OCI-LY3 (cell line): ENCODE results near the gene TDP1.
"Not testable (repeated sequence)": the region's sequence is repeated elsewhere in the genome, so short reads cannot be mapped to it uniquely, and the experiment has no call there.

Experiments
- H2AFZ ChIP-seq: fragments of 200-600, 300-600 bp; shearing (Covaris generic); 2 replicates; pipeline ENCODE4 v1.6.0; 2014; ENCODE audit warnings: antibody characterized with exemption, low read depth, low read length
- H3K27ac ChIP-seq: fragments of 200-600, 300-600 bp; sonication (generic); 2 replicates; pipeline ENCODE4 v1.5.1; 2014; ENCODE audit warnings: mild to moderate bottlenecking, low read length, moderate library complexity, mixed read lengths
- H3K27me3 ChIP-seq: fragments of 200-600, 300-600 bp; sonication (generic); 2 replicates; pipeline ENCODE4 v1.6.1; 2014; ENCODE audit warnings: low read depth, low read length, mixed read lengths
- H3K36me3 ChIP-seq: fragments of 200-600, 300-600 bp; sonication (generic); replicated peaks from 2 replicates; pipeline ENCODE3; 2014; ENCODE audit warnings: low read depth, low read length, mixed read lengths
- H3K4me1 ChIP-seq: fragments of 300-600, 200-600 bp; sonication (generic); 2 replicates; pipeline ENCODE4 v1.6.1; 2014; ENCODE audit warnings: low read length, mixed read lengths
- H3K4me2 ChIP-seq: fragments of 200-600, 300-600 bp; sonication (generic); 2 replicates; pipeline ENCODE4 v1.6.1; 2014; ENCODE audit warnings: low read length, mixed read lengths
- H3K4me3 ChIP-seq: fragments of 300-600, 200-600 bp; sonication (generic); 2 replicates; pipeline ENCODE4 v1.5.1; 2014; ENCODE audit warnings: antibody characterized with exemption, mild to moderate bottlenecking, low read length, moderate library complexity
- H3K79me2 ChIP-seq: fragments of 300-600, 200-600 bp; shearing (Covaris generic); 2 replicates; pipeline ENCODE4 v1.6.1; 2014; ENCODE audit warnings: mild to moderate bottlenecking, low read length, mixed read lengths
- H3K9ac ChIP-seq: fragments of 300-600, 200-600 bp; shearing (Covaris generic); 2 replicates; pipeline ENCODE4 v1.6.0; 2014; ENCODE audit warnings: mild to moderate bottlenecking, low read length, moderate library complexity
- H3K9me3 ChIP-seq: fragments of 200-600, 300-600 bp; shearing (Covaris generic); 2 replicates; pipeline ENCODE4 v1.6.1; 2014; ENCODE audit warnings: low read length, mixed read lengths; ENCODE audit not compliant: insufficient read depth
- H4K20me1 ChIP-seq: fragments of 200-600, 300-600 bp; sonication (generic); 2 replicates; pipeline ENCODE4 v1.6.1; 2016; ENCODE audit warnings: low read length, mixed read lengths; ENCODE audit not compliant: insufficient read depth
- EZH2phosphoT487 ChIP-seq: fragments of 200-600 bp; shearing (Covaris generic); IDR thresholded peaks from 2 replicates; pipeline ENCODE4 v1.6.1; 2018; ENCODE audit warnings: antibody characterized with exemption, mixed run types, low read depth
- TF ChIP-seq, protein P1 (sequence below): fragments of 200-600, 300-600 bp; sonication (generic); IDR thresholded peaks from 2 replicates; pipeline ENCODE4 v1.5.1; 2014; ENCODE audit warnings: antibody characterized with exemption, low read length, low read depth

The TDP1 gene

DNA sequence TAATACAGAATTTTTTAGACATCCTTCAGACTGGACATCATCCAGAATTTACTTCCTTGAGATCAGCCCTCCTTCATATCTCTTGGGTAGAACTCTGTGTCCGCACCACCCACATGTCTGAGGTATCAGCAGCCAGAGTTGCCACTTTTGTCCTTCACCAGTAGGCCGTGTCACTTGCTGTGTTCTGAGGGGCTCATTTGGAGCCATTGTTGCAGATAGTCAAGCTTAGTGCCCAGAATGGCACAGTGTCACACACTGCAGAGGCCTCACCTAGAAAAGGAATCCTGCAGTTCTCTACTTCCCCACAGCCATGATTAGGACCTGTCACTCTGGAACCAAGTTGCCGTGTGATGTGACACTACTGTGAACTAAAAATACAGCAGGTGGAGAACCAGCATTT, 69.2 kb downstream of the TDP1 start:
- Histone ChIP-seq H2AFZ (no peak overlapping the region), H3K79me2 (no peaks in the 10 kb centered on the region), H3K9me3 (no peaks in the 10 kb centered on the region), H3K27me3 (no peaks in the 10 kb centered on the region), H4K20me1 (no peaks in the 10 kb centered on the region), H3K27ac (no peak overlapping the region), H3K4me1 (no peaks in the 10 kb centered on the region), H3K9ac (no peak overlapping the region), H3K36me3 (peaks cover 58% of the 10 kb centered on the region), H3K4me2 (no peak overlapping the region), H3K4me3 (no peak overlapping the region)
- no peak for TF ChIP-seq EZH2phosphoT487
- TF ChIP-seq, protein P1, sequence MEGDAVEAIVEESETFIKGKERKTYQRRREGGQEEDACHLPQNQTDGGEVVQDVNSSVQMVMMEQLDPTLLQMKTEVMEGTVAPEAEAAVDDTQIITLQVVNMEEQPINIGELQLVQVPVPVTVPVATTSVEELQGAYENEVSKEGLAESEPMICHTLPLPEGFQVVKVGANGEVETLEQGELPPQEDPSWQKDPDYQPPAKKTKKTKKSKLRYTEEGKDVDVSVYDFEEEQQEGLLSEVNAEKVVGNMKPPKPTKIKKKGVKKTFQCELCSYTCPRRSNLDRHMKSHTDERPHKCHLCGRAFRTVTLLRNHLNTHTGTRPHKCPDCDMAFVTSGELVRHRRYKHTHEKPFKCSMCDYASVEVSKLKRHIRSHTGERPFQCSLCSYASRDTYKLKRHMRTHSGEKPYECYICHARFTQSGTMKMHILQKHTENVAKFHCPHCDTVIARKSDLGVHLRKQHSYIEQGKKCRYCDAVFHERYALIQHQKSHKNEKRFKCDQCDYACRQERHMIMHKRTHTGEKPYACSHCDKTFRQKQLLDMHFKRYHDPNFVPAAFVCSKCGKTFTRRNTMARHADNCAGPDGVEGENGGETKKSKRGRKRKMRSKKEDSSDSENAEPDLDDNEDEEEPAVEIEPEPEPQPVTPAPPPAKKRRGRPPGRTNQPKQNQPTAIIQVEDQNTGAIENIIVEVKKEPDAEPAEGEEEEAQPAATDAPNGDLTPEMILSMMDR, result no peak

DNA sequence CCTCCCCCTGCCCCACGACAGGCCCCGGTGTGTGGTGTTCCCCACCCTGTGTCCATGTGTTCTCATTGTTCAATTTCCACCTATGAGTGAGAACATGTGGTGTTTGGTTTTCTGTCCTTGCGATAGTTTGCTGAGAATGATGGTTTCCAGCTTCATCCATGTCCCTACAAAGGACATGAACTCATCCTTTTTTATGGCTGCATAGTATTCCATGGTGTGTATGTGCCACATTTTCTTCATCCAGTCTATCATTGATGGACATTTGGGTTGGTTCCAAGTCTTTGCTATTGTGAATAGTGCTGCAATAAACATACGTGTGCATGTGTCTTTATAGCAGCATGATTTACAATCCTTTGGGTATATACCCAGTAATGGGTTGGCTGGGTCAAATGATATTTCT, 70.9 kb downstream of the TDP1 start:
- H3K79me2 ChIP-seq, H3K27me3 ChIP-seq, H3K4me1 ChIP-seq, H3K9me3 ChIP-seq, H3K4me3 ChIP-seq, H2AFZ ChIP-seq, H3K9ac ChIP-seq, H4K20me1 ChIP-seq, H3K4me2 ChIP-seq, H3K27ac ChIP-seq: not testable (repeated sequence)
- peaks cover 65% of the 10 kb centered on the region for H3K36me3 ChIP-seq

DNA sequence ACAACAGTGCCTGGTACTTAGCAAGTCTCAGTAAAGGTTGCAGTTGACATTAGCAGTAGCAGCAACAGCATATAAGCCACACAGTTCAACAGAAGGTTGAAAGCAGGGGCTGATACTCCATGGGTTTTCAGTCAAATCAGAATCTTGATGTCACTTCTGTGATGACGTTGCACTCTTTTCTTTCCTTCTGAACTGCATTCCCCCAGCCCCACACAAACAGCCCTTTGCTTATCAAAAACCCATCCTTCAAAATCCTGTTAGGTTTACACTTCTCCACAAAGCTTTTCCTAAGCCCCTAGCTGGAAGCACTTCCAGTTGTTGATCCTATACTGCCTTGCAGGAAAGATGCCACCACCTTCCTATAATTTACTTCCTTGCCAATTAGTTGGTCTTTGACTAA, 72.1 kb downstream of the TDP1 start:
- Histone ChIP-seq H3K36me3 (peaks cover 64% of the 10 kb centered on the region), H3K4me2 (no peak overlapping the region)
- TF ChIP-seq, protein P1, result no peak
- no peak for TF ChIP-seq EZH2phosphoT487

DNA sequence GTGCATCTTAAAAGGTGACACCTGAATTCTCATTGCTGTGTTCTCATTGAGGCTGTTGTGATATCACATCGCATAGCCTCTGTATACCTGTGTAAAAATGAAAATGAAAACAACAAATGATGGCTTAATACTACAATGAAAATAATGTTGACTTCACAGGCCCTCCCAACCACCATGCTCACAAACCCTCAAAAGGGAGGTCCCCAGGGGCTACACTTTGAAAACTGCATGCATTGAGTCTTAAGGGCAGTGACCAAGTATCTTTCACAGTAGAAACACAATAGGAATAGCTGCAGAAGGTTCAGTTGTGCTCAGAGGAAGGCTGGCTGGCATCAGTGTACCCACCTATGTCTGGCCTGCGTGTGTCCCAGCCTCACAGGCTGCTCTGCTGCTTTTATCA, 78.4 kb downstream of the TDP1 start:
- Histone ChIP-seq H3K27ac (no peak overlapping the region; the same call in 1 of the 2 replicates), H3K9me3 (no peaks in the 10 kb centered on the region), H3K9ac (no peak overlapping the region), H3K4me3 (no peak overlapping the region), H3K4me1 (peaks cover 19% of the 10 kb centered on the region), H3K4me2 (no peak overlapping the region), H3K79me2 (no peaks in the 10 kb centered on the region), H2AFZ (no peak overlapping the region), H3K27me3 (no peaks in the 10 kb centered on the region), H4K20me1 (no peaks in the 10 kb centered on the region), H3K36me3 (peaks cover 56% of the 10 kb centered on the region)
- no peak for TF ChIP-seq EZH2phosphoT487
- TF ChIP-seq, protein P1, result no peak

More for the DNA sequence above, 72.1 kb downstream of the TDP1 start:
- Histone ChIP-seq H3K9me3 (no peaks in the 10 kb centered on the region), H3K4me3 (no peak overlapping the region), H3K79me2 (no peaks in the 10 kb centered on the region), H2AFZ (no peak overlapping the region), H3K4me1 (no peaks in the 10 kb centered on the region), H3K9ac (no peak overlapping the region), H3K27me3 (no peaks in the 10 kb centered on the region), H4K20me1 (no peaks in the 10 kb centered on the region), H3K27ac (no peak overlapping the region)
